ENCODE data around the gene NANOS3.
A peak's percentile ranks its signal among the peaks of the same experiment; 100 is the strongest.

Gene NANOS3

DNA sequence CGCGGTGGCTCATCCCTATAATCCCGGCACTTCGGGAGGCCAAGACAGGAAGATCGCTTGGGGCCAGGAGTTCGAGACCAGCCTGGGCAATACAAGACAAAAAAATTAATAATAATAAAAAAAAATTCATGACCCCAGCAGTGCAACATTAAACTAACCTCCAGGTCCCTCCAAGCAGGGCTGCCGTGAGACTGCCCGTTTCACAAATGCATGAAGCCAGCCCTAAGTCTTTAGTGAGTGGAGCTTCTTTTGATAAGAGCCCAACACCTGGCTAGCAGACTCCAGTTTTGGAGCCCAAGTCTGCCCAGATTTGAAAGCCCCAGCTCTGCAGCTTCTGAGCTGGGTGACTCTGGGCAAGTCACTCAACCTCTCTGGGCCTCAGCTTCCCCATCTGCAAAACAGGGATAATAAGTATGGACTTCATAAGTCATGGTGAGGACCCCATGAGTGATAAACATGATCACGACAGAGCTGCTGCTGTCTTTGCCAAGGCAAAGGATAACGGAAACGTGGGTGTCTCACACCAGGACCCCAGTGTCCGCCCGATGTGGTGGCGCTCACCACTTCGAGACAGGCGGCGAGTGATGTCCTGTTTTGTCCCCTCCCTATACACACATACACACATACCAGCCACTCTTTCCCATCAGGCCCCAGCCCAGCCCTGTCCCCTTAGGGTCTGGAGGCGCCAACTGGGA is 38.4 kb upstream of the NANOS3 start:
- Histone ChIP-seq H3K9me3 (ENCODE audit: control insufficient read depth, insufficient read depth, low read length) (no peaks in the 10 kb centered on the region), H3K9ac (ENCODE audit: low read depth, low read length) (no peak overlapping the region), H3K36me3 (ENCODE audit: control insufficient read depth, insufficient read depth, low read length) (0 out of 2 replicates have a peak, but pooled peaks cover 4% of the 10 kb centered on the region), H3K27me3 (ENCODE audit: control insufficient read depth, insufficient read depth, low read length) (no peaks in the 10 kb centered on the region), H3K4me1 (ENCODE audit: control insufficient read depth, insufficient read depth, low read length) (peaks cover 5% of the 10 kb centered on the region), H3K27ac (ENCODE audit: low read depth, low read length) (no peak overlapping the region), H3K4me3 (ENCODE audit: low read depth, low read length) (no peak overlapping the region)

DNA sequence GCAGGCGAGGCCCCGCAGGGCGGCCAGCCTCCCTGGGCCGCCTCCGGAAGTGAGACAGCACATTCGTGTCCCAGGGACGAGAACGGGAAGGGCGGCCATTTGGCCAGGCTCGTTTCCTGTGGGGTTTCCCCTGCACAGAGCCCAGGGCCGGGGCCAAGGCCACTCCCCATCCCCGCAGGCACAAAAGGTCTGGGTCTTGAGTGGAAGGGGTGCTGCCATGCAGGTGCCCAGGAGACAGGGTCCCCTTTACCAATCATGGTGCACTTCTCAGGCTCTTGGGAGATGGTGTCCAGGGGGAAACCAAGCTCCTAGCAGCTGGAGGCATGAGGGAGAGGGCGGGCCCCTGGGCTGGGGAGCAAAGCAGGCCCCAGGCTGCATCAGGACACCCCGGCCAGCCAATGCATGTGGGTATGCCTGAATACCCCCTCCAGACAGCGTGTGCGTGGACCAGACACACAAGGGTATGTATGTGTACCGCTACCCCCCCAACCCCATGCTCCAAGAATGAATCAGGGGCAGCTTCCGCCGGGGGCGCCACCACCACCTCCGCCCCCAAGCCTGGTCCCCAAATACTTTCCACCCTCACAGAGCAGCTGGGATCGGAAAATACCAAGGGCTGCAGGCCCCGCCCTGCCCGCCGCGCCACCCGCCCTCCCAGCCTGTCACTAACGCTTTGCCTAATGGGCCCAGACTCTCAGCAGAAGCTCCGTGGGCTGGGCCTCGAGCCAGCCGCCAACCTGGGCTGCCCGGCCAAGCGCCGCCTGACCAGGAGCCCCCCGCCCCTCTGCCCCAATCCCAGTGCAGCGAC is 37.6 kb upstream of the NANOS3 start:
- H3K9me3 ChIP-seq (ENCODE audit: control insufficient read depth, insufficient read depth, low read length) = no peaks in the 10 kb centered on the region

DNA sequence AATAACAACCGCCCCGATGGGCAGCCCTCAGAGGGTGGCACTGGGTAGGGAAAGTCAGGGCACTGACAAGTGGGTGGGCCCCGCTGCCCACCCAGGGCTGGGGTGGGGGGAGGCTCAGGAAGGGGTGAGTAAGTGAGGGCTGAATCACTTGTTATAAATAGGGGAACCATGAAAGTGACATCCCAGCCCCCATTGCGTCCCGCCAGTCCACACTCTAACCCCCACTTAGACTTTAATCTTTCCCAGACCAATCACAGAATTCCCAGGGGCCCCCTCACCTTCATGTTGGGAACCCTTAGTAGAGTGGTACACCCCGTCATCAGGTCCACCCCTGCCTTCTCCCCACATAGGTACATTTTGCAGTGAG is 37.0 kb upstream of the NANOS3 start:
- Histone ChIP-seq H3K36me3 (ENCODE audit: control insufficient read depth, insufficient read depth, low read length) (0 out of 2 replicates have a peak, but pooled peaks cover 4% of the 10 kb centered on the region), H3K4me3 (ENCODE audit: low read depth, low read length) (no peak overlapping the region; the same call in 1 of the 2 replicates), H3K9ac (ENCODE audit: low read depth, low read length) (no peak overlapping the region), H3K27me3 (ENCODE audit: control insufficient read depth, insufficient read depth, low read length) (no peaks in the 10 kb centered on the region), H3K4me1 (ENCODE audit: control insufficient read depth, insufficient read depth, low read length) (peaks cover 16% of the 10 kb centered on the region), H3K27ac (ENCODE audit: low read depth, low read length) (no peak overlapping the region), H3K9me3 (ENCODE audit: control insufficient read depth, insufficient read depth, low read length) (no peaks in the 10 kb centered on the region)

More for the DNA sequence above, 37.6 kb upstream of the NANOS3 start:
- H3K27ac ChIP-seq (ENCODE audit: low read depth, low read length) = no peak overlapping the region
- 0 out of 2 replicates have a peak, but pooled peaks cover 4% of the 10 kb centered on the region for H3K36me3 ChIP-seq (ENCODE audit: control insufficient read depth, insufficient read depth, low read length)
- H3K4me3 ChIP-seq (ENCODE audit: low read depth, low read length) = no peak overlapping the region
- no peak overlapping the region for H3K9ac ChIP-seq (ENCODE audit: low read depth, low read length)
- no peaks in the 10 kb centered on the region for H3K27me3 ChIP-seq (ENCODE audit: control insufficient read depth, insufficient read depth, low read length)
- H3K4me1 ChIP-seq (ENCODE audit: control insufficient read depth, insufficient read depth, low read length) = peaks cover 12% of the 10 kb centered on the region

DNA sequence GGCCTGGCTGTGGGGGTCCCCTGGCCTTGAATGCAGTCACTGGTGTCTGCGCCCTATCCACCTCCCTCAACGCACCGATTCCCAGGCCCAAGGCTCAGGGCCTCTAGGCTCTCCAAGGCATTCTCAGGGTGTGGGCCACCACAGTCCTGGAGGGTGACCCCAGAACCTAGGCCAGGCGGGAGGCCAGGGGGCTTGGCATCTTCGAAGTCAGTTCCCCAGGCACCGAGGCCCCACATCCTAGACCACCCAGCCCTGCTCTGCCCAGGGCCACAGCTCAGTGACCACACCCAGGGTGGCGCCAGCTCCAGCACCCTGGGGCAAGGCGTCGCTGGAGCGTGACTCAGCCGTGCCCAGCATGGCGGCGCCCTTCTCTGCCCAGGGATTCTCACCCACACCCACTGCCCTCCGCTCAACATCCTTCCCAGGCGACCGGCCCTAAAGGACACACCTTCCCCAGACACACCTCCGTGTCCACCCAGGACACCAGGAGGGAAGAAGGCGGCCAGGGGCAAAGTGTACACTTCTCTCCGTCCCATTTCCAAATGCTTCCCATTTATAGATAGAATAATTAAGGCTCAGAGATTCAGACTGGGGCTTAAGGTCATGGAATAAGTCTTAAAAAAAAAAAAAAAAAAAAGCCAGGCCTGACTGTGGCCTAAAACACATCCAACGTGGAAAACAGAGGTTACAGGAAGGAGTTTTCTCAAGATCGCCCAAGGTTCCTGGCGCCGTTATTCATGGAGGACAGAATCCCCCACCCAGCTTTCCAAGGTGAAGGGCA is 36.4 kb upstream of the NANOS3 start:
- Histone ChIP-seq H3K36me3 (ENCODE audit: control insufficient read depth, insufficient read depth, low read length) (0 out of 2 replicates have a peak, but pooled peaks cover 4% of the 10 kb centered on the region), H3K4me1 (ENCODE audit: control insufficient read depth, insufficient read depth, low read length) (peaks cover 16% of the 10 kb centered on the region), H3K9me3 (ENCODE audit: control insufficient read depth, insufficient read depth, low read length) (no peaks in the 10 kb centered on the region), H3K9ac (ENCODE audit: low read depth, low read length) (peak overlapping the region; percentile 16; the same call in 1 of the 2 replicates), H3K27ac (ENCODE audit: low read depth, low read length) (no peak overlapping the region), H3K4me3 (ENCODE audit: low read depth, low read length) (peak overlapping the region; percentile 69; the same call in 1 of the 2 replicates), H3K27me3 (ENCODE audit: control insufficient read depth, insufficient read depth, low read length) (no peaks in the 10 kb centered on the region)

DNA sequence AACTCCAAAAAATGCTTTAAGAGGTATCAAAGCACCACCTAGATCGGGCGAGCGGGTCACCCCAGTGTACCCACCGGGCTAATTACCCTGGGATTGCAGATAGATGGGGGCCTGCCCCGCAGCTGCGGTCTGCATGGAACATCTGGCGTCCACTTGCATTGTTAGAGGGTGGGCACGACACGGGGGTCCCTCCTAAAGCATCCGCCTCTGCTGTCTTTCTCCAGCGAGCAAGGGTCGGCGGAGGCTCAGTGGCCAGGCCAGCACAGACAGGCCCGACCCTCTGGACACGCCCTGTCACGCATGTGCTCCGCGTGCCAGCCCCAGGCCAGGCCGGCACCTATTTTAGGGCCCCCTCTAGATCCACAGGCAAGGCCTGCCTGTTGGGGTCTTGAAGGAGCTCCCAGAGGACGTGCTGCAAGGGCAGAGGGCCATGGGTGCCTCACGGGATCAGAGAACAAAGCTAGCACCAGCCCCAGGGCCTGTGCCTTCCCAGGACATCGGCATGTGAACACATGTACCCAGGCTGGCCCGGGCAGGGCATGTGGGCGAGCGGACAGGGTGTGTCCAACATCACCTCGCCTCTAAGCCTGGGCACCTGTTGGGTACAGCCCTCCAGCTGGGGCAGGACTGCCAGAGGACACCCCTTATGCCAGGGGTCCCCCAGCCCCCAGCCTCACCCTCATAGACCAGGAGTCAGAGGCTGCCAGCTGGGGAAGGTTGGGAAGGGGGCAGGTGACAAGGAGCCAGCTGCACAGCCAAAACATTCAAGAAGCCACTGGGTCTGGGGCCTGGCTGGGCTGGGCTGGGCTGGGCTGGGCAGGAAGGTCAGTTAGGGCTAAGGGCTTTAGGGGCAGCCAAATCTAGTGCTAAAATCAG is 35.6 kb upstream of the NANOS3 start:
- no peak overlapping the region for H3K27ac ChIP-seq (ENCODE audit: low read depth, low read length)
- H3K9me3 ChIP-seq (ENCODE audit: control insufficient read depth, insufficient read depth, low read length) = no peaks in the 10 kb centered on the region
- peak overlapping the region; percentile 69 for H3K4me3 ChIP-seq (ENCODE audit: low read depth, low read length)
- peak overlapping the region; percentile 16; the same call in 1 of the 2 replicates for H3K9ac ChIP-seq (ENCODE audit: low read depth, low read length)
- no peaks in the 10 kb centered on the region for H3K27me3 ChIP-seq (ENCODE audit: control insufficient read depth, insufficient read depth, low read length)
- 0 out of 2 replicates have a peak, but pooled peaks cover under 1% of the 10 kb centered on the region for H3K36me3 ChIP-seq (ENCODE audit: control insufficient read depth, insufficient read depth, low read length)
- H3K4me1 ChIP-seq (ENCODE audit: control insufficient read depth, insufficient read depth, low read length) = peaks cover 21% of the 10 kb centered on the region

DNA sequence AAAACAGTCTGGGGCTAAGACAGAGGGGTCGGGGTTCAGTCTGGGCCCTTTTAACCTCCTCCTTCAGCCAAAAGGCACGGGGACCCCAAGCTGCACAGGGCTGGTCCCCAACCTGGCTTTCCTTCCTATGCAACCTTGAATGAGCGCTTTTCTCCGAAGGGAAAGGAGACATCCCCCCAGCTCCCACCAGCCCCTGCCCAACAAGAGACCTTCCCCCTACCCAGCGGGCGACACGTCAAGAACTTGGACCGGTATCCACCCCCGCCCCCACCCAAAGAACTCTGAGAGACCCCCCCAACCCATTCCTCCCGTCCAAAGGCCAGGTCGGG is 35.0 kb upstream of the NANOS3 start:
- Histone ChIP-seq H3K9me3 (ENCODE audit: control insufficient read depth, insufficient read depth, low read length) (no peaks in the 10 kb centered on the region), H3K27ac (ENCODE audit: low read depth, low read length) (no peak overlapping the region), H3K4me1 (ENCODE audit: control insufficient read depth, insufficient read depth, low read length) (peaks cover 27% of the 10 kb centered on the region), H3K36me3 (ENCODE audit: control insufficient read depth, insufficient read depth, low read length) (no peaks in the 10 kb centered on the region), H3K9ac (ENCODE audit: low read depth, low read length) (no peak overlapping the region), H3K4me3 (ENCODE audit: low read depth, low read length) (peak overlapping the region; percentile 69), H3K27me3 (ENCODE audit: control insufficient read depth, insufficient read depth, low read length) (no peaks in the 10 kb centered on the region)

DNA sequence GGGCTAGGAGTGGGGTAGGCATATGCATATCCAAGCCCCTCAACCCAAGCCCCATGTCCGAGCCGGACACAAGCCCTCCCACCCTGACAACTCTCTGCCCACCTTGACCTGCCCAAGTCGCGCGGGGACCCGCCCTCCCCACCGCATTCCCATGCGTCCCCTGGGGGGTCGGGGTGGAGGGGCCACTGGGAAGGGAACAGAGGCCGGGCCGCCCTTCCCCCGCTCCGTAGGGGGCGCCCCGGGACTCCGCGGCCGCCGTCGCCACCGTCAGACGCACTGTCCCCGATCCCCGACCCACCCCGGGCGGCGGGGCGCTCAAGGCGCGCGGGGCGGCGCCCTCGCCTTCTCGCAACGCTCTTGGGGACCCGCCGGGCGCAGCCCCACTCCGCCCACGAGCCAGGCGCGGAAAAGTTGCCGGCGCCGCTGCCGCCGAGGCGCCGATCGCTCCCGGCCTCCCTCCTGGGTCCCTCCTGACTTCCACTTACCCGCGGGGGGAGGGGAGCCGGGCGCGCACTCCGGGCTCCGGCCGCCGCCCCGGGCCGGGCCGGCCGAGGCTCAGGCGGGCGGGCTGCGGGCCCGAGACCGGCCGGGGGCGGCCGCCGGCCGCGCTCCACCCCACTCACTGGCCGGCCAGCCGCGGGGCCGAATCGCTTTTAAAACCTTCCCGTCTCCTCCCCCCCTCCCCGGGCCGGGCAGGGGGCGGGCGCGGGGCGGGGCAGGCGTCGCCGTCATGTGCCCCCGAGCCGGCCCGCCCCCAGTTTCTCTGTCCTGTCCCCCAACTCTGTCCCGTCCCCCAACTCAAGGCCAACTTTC is 34.4 kb upstream of the NANOS3 start:
- no peaks in the 10 kb centered on the region for H3K9me3 ChIP-seq (ENCODE audit: control insufficient read depth, insufficient read depth, low read length)
- peak overlapping the region; percentile 55 for H3K27ac ChIP-seq (ENCODE audit: low read depth, low read length)
- peak overlapping the region; percentile 68; the same call in 1 of the 2 replicates for H3K9ac ChIP-seq (ENCODE audit: low read depth, low read length)
- H3K27me3 ChIP-seq (ENCODE audit: control insufficient read depth, insufficient read depth, low read length) = no peaks in the 10 kb centered on the region
- H3K4me3 ChIP-seq (ENCODE audit: low read depth, low read length) = peak overlapping the region; percentile 69
- H3K4me1 ChIP-seq (ENCODE audit: control insufficient read depth, insufficient read depth, low read length) = peaks cover 27% of the 10 kb centered on the region
- H3K36me3 ChIP-seq (ENCODE audit: control insufficient read depth, insufficient read depth, low read length) = no peaks in the 10 kb centered on the region

DNA sequence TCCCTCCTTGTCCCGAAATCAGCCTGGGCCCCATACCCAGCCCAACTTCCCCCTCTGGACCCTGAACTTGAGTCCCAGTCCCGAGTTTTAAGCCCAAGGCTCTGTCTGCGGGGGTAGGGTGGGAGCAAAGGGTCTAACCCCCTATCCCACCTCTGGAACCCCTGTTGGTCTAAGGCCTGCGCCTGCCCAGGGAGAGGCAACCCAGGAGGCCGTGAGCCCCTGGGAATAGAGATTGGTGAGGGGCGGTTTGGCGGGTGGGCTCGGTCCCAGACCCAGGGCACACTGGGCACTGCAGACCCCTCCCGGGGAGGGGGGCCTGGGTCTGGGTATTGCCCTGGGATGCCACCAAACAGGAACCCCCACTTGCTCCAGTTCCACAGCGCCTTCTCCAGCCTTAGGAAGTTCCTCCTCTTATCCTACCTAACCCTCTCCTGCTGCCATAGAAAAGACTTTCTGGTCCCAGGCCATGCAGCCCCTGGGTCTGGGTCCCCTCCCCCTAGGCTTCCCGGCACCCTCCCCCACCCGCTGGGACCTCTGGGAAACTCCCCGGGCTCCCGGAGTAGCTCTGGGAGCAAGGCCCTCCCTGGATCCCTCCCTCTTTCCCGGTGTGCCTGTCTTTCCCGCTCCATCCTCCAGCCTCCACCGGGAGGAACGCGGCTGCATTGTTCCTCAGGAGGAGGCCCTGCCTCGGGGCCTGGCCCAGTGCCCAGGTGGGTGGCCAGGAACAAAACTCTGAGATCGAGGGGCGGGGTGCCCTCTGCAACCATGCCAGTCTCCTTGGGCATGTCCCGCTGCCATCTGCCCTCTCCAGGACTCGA is 33.6 kb upstream of the NANOS3 start:
- H3K4me1 ChIP-seq (ENCODE audit: control insufficient read depth, insufficient read depth, low read length) = peaks cover 32% of the 10 kb centered on the region
- no peak overlapping the region; the same call in 1 of the 2 replicates for H3K9ac ChIP-seq (ENCODE audit: low read depth, low read length)
- peak overlapping the region; percentile 69 for H3K4me3 ChIP-seq (ENCODE audit: low read depth, low read length)
- H3K36me3 ChIP-seq (ENCODE audit: control insufficient read depth, insufficient read depth, low read length) = no peaks in the 10 kb centered on the region
- H3K9me3 ChIP-seq (ENCODE audit: control insufficient read depth, insufficient read depth, low read length) = no peaks in the 10 kb centered on the region
- H3K27ac ChIP-seq (ENCODE audit: low read depth, low read length) = peak overlapping the region; percentile 40
- no peaks in the 10 kb centered on the region for H3K27me3 ChIP-seq (ENCODE audit: control insufficient read depth, insufficient read depth, low read length)

DNA sequence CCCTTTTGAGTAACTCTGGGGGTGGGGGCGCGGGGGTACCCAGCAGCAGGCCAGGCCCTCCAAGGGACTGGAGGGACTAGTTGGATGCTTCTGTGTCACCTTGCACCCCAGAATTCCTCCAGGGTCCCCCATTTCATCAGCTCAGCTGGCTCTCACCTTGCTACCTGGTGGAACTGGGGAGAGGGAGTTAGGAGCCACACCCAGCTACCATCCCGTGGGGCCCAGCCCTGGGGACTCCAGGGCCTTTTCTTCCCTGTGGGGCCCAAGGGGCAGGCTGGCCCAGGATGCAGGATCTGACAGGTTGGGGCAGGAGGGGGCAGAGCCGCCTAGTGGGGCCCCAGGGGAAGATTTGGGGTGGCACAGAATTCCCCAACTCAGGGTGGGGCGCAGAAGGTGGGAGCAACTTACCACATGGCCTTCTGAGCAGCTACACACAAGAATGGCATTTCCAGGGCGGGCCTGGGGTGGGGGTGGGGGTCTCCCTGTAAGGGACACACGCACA is 32.8 kb upstream of the NANOS3 start:
- Histone ChIP-seq H3K9ac (ENCODE audit: low read depth, low read length) (no peak overlapping the region), H3K27ac (ENCODE audit: low read depth, low read length) (peak overlapping the region; percentile 2), H3K4me3 (ENCODE audit: low read depth, low read length) (no peak overlapping the region)

More for the DNA sequence above, 32.8 kb upstream of the NANOS3 start:
- H3K27me3 ChIP-seq (ENCODE audit: control insufficient read depth, insufficient read depth, low read length) = no peaks in the 10 kb centered on the region
- no peaks in the 10 kb centered on the region for H3K9me3 ChIP-seq (ENCODE audit: control insufficient read depth, insufficient read depth, low read length)
- peaks cover 35% of the 10 kb centered on the region for H3K4me1 ChIP-seq (ENCODE audit: control insufficient read depth, insufficient read depth, low read length)
- no peaks in the 10 kb centered on the region for H3K36me3 ChIP-seq (ENCODE audit: control insufficient read depth, insufficient read depth, low read length)

Measured in HUES48 (cell line).